ENCODE measurements around the gene PRELID1. TPM values are rescaled to one million over a fixed set of nuclear protein-coding genes. Genes with fewer than 3 reads are reported as not detected.

PRELID1 gene
- total RNA-seq, 1 donor from 2014 or later: 126 TPM

- Mint-ChIP-seq H3K36me3 (peaks cover 44% of the 10 kb centered on the region), H3K9me3 (no peaks in the 10 kb centered on the region), H3K27ac (no peak overlapping the region), H3K27me3 (no peaks in the 10 kb centered on the region), H3K4me3 (no peak overlapping the region), H3K4me1 (ENCODE audit: unreplicated experiment) (peaks cover 3% of the 10 kb centered on the region)
- no peak for DNase-seq (ENCODE audit: extremely low spot score, unreplicated experiment)
- TF ChIP-seq CTCF (conservative IDR thresholded peaks at IDR 0.05): no peak
These were observed 38.2 kb upstream of the PRELID1 start for GRCh38 chr5:177265395-177265794.

- no peak for TF ChIP-seq CTCF (conservative IDR thresholded peaks at IDR 0.05)
- H3K9me3 Mint-ChIP-seq: no peaks in the 10 kb centered on the region
- H3K4me3 Mint-ChIP-seq: no peak overlapping the region
- H3K27ac Mint-ChIP-seq: no peak overlapping the region
- DNase-seq (ENCODE audit: extremely low spot score, unreplicated experiment): no peak
- peaks cover 46% of the 10 kb centered on the region for H3K36me3 Mint-ChIP-seq
- H3K27me3 Mint-ChIP-seq: no peaks in the 10 kb centered on the region
- peaks cover 4% of the 10 kb centered on the region for H3K4me1 Mint-ChIP-seq (ENCODE audit: unreplicated experiment)
These were observed 34.2 kb upstream of the PRELID1 start for GRCh38 chr5:177269232-177269895.

DNA sequence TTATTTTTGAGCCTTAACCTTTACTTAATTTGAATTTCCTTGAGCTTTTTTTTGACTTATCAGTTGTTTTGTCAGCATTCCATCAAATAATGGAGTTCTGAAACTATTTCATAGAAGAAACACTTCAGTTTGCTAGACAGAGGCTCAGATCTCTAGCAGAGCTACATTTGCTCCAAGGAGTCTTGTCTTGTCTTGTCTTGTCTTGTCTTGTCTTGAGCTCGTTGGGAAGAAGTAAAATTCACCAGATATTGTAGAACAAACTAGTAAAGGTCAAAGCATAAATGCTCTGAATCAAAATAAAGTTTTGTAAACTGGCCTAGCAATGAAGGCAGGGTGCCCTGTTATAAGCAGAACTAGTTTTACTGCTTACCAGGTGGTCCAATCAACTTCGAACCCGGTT, 33.6 kb upstream of the PRELID1 start:
- Mint-ChIP-seq H3K4me1 (ENCODE audit: unreplicated experiment) (peaks cover 4% of the 10 kb centered on the region), H3K36me3 (peaks cover 46% of the 10 kb centered on the region), H3K27me3 (no peaks in the 10 kb centered on the region), H3K4me3 (no peak overlapping the region), H3K9me3 (no peaks in the 10 kb centered on the region), H3K27ac (peak overlapping the region; percentile 29)
- DNase-seq (ENCODE audit: extremely low spot score, unreplicated experiment): no peak
- TF ChIP-seq CTCF (conservative IDR thresholded peaks at IDR 0.05): no peak

DNA sequence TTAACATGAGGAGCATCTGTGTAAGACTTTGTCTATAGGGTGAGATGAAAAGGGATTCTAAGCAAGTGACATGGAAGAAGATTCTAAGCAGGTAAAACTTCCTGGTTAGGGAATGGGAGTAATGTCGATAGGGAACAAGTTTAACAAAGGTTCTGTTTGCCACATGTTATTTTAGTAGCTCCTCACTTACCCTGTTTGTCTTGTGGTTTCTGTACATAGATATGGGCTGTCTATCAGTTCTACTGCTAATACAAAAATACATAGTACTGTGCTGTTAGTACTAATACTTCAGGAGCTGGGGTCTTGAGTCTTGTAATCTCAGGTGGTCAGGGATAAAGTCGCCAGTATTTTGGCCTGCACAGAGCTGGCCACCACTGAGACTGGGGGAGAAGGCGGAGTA, 32.9 kb upstream of the PRELID1 start:
- Mint-ChIP-seq H3K27ac (peak overlapping the region; percentile 29), H3K4me3 (no peak overlapping the region), H3K27me3 (no peaks in the 10 kb centered on the region), H3K36me3 (peaks cover 46% of the 10 kb centered on the region), H3K9me3 (no peaks in the 10 kb centered on the region), H3K4me1 (ENCODE audit: unreplicated experiment) (peaks cover 4% of the 10 kb centered on the region)
- TF ChIP-seq CTCF (conservative IDR thresholded peaks at IDR 0.05): no peak
- no peak for DNase-seq (ENCODE audit: extremely low spot score, unreplicated experiment)

GRCh38 chr5:177271113-177271512, 32.5 kb upstream of the PRELID1 start:
- no peaks in the 10 kb centered on the region for H3K9me3 Mint-ChIP-seq
- H3K27ac Mint-ChIP-seq: peak overlapping the region; percentile 29
- peaks cover 44% of the 10 kb centered on the region for H3K36me3 Mint-ChIP-seq
- no peak overlapping the region for H3K4me3 Mint-ChIP-seq
- peaks cover 4% of the 10 kb centered on the region for H3K4me1 Mint-ChIP-seq (ENCODE audit: unreplicated experiment)
- no peaks in the 10 kb centered on the region for H3K27me3 Mint-ChIP-seq
- no peak for TF ChIP-seq CTCF (conservative IDR thresholded peaks at IDR 0.05)
- DNase-seq (ENCODE audit: extremely low spot score, unreplicated experiment): no peak

Data from type B pancreatic cell (in vitro differentiated cells).